ENCODE measurements around the gene WAC.
"Not testable (repeated sequence)": the region's sequence is repeated elsewhere in the genome, so short reads cannot be mapped to it uniquely, and the experiment has no call there.

The WAC gene

GRCh38 chr10:28569506-28570159 lies 36.7 kb downstream of the WAC start:
- no peak for DNase-seq

GRCh38 chr10:28570598-28570997 lies 37.7 kb downstream of the WAC start:
- no peak for DNase-seq

GRCh38 chr10:28571265-28571664 lies 38.3 kb downstream of the WAC start:
- DNase-seq, result no peak

- not testable (repeated sequence) for DNase-seq
Observed at GRCh38 chr10:28574214-28574613, 41.3 kb downstream of the WAC start.

- DNase-seq, result no peak
Observed at GRCh38 chr10:28575852-28576251, 42.9 kb downstream of the WAC start.

- DNase-seq, result no peak
Observed at GRCh38 chr10:28577506-28577905, 44.6 kb downstream of the WAC start.

- DNase-seq, result no peak
Observed at GRCh38 chr10:28578454-28578853, 45.5 kb downstream of the WAC start.

- DNase-seq, result no peak
Observed at GRCh38 chr10:28580825-28581224, 47.9 kb downstream of the WAC start.

- DNase-seq, result no peak
Observed at GRCh38 chr10:28581916-28582315, 49.0 kb downstream of the WAC start.

GRCh38 chr10:28585076-28585475 lies 52.2 kb downstream of the WAC start:
- no peak for DNase-seq

- DNase-seq, result no peak
Observed at GRCh38 chr10:28586176-28586575, 53.3 kb downstream of the WAC start.

- peak; percentile 78 to 90 for DNase-seq
Observed at GRCh38 chr10:28587270-28587969, 54.5 kb downstream of the WAC start.

GRCh38 chr10:28587970-28588290 lies 55.0 kb downstream of the WAC start:
- peak; percentile 57 to 64 for DNase-seq

GRCh38 chr10:28592953-28593352 lies 60.0 kb downstream of the WAC start:
- peak; percentile 64 to 76 for DNase-seq

GRCh38 chr10:28593811-28594210 lies 60.9 kb downstream of the WAC start:
- DNase-seq, result no peak

- no peak for DNase-seq
Observed at GRCh38 chr10:28594406-28594805, 61.5 kb downstream of the WAC start.

GRCh38 chr10:28595613-28596012 lies 62.7 kb downstream of the WAC start:
- DNase-seq, result no peak

GRCh38 chr10:28600056-28600455 lies 67.1 kb downstream of the WAC start:
- DNase-seq, result no peak

GRCh38 chr10:28601012-28601411 lies 68.1 kb downstream of the WAC start:
- no peak for DNase-seq

GRCh38 chr10:28604567-28605536 lies 71.9 kb downstream of the WAC start:
- no peak for DNase-seq

GRCh38 chr10:28606568-28606967 lies 73.7 kb downstream of the WAC start:
- no peak for DNase-seq

- not testable (repeated sequence) for DNase-seq
Observed at GRCh38 chr10:28609636-28610035, 76.7 kb downstream of the WAC start.

- DNase-seq, result no peak
Observed at GRCh38 chr10:28612877-28613276, 80.0 kb downstream of the WAC start.

All from inflammatory macrophage (primary cell).